T47D (cell line): Measurements from ENCODE around the gene SLC4A1.

Experiments used
- DNase-seq, 2 experiments: peaks; one replicate each; pipeline versions ENCODE4 v3.0.0 to v3.0.0-alpha.2; 2011 to 2012; ENCODE audit warnings: low read depth in 1 of 2, low spot score in 1 of 2
- JUND ChIP-seq: IDR thresholded peaks from 2 replicates; pipeline ENCODE4 v1.6.1; 2012; ENCODE audit warnings: low read depth
- in situ Hi-C: cut with HindIII; loops from 2 replicates; pipeline ENCODE4 v1.10.0; 2016; ENCODE audit warnings: low sequenced_read_pairs, low pct_unique_long_range_greater_than_20kb

Gene SLC4A1

GRCh38 chr17:44279346-44279665 lies 11.4 kb upstream of the SLC4A1 start:
- in situ Hi-C loops, result no loop called here
- no peak for TF ChIP-seq JUND
- DNase-seq, result no peak

- no peak for DNase-seq
- TF ChIP-seq JUND, result no peak
- in situ Hi-C loops, result no loop called here
Measured at GRCh38 chr17:44277976-44278375, 10.0 kb upstream of the SLC4A1 start.

- in situ Hi-C loops, result no loop called here
- no peak for DNase-seq
Measured at GRCh38 chr17:44273607-44274006, 5.7 kb upstream of the SLC4A1 start.

GRCh38 chr17:44272954-44273353 lies 5.0 kb upstream of the SLC4A1 start:
- no peak for DNase-seq
- in situ Hi-C loops, result no loop called here
- TF ChIP-seq JUND, result no peak

More at GRCh38 chr17:44273607-44274006, 5.7 kb upstream of the SLC4A1 start:
- TF ChIP-seq JUND, result no peak

- in situ Hi-C loops, result no loop called here
- no peak for DNase-seq
- no peak for TF ChIP-seq JUND
Measured at GRCh38 chr17:44272321-44272951, 4.5 kb upstream of the SLC4A1 start.

- peak in 1 of 2 experiments; percentile 69 for DNase-seq
- TF ChIP-seq JUND, result no peak
- in situ Hi-C loops, result no loop called here
Measured at GRCh38 chr17:44269535-44270240, 1.8 kb upstream of the SLC4A1 start.

GRCh38 chr17:44268709-44269534 lies 987 bp upstream of the SLC4A1 start:
- DNase-seq, result peak in 1 of 2 experiments; percentile 9
- TF ChIP-seq JUND, result no peak
- in situ Hi-C loops, result no loop called here

GRCh38 chr17:44267165-44267455 lies 825 bp downstream of the SLC4A1 start:
- in situ Hi-C loops, result no loop called here
- DNase-seq, result no peak
- no peak for TF ChIP-seq JUND

- TF ChIP-seq JUND, result no peak
- DNase-seq, result peak in 1 of 2 experiments; percentile 20
- in situ Hi-C loops, result no loop called here
Measured at GRCh38 chr17:44266402-44267164, 1.4 kb downstream of the SLC4A1 start.

GRCh38 chr17:44263345-44263902 lies 4.5 kb downstream of the SLC4A1 start:
- DNase-seq, result no peak
- in situ Hi-C loops, result no loop called here
- TF ChIP-seq JUND, result no peak

- in situ Hi-C loops, result no loop called here
- DNase-seq, result no peak
- TF ChIP-seq JUND, result no peak
Measured at GRCh38 chr17:44262654-44263225, 5.2 kb downstream of the SLC4A1 start.

- no peak for TF ChIP-seq JUND
- in situ Hi-C loops, result no loop called here
- no peak for DNase-seq
Measured at GRCh38 chr17:44260296-44260695, 7.6 kb downstream of the SLC4A1 start.
